Measurements from ENCODE around the gene LPP. TPM values are rescaled to one million over a fixed set of nuclear protein-coding genes. Genes with fewer than 3 reads are reported as not detected.

Gene LPP
- total and polyA plus RNA-seq, 9 donors: 15.9 to 280 (median 134) TPM

- 88 to 90% (median 89%) methylated on average over 4 of the region's 4 CpGs for WGBS, 3 donors
- H3K4me1 ChIP-seq (ENCODE audit: insufficient read depth): peaks cover 2% of the 10 kb centered on the region
- no peak for DNase-seq
- H3K4me3 ChIP-seq: no peak overlapping the region
- intact Hi-C loops (cut with DNase I): no loop called here
- H3K9me3 ChIP-seq: no peaks in the 10 kb centered on the region
- no peak overlapping the region for H3K27ac ChIP-seq
- TF ChIP-seq EP300 (IDR thresholded peaks at IDR 0.05): no peak
- TF ChIP-seq, protein P1, sequence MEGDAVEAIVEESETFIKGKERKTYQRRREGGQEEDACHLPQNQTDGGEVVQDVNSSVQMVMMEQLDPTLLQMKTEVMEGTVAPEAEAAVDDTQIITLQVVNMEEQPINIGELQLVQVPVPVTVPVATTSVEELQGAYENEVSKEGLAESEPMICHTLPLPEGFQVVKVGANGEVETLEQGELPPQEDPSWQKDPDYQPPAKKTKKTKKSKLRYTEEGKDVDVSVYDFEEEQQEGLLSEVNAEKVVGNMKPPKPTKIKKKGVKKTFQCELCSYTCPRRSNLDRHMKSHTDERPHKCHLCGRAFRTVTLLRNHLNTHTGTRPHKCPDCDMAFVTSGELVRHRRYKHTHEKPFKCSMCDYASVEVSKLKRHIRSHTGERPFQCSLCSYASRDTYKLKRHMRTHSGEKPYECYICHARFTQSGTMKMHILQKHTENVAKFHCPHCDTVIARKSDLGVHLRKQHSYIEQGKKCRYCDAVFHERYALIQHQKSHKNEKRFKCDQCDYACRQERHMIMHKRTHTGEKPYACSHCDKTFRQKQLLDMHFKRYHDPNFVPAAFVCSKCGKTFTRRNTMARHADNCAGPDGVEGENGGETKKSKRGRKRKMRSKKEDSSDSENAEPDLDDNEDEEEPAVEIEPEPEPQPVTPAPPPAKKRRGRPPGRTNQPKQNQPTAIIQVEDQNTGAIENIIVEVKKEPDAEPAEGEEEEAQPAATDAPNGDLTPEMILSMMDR (IDR thresholded peaks at IDR 0.05): no peak
- TF ChIP-seq POLR2A (IDR thresholded peaks at IDR 0.05): no peak
- no peaks in the 10 kb centered on the region for H3K27me3 ChIP-seq
- no peaks in the 10 kb centered on the region for H3K36me3 ChIP-seq
Observed at GRCh38 chr3:188901671-188902287, 747.8 kb downstream of the LPP start.

DNA sequence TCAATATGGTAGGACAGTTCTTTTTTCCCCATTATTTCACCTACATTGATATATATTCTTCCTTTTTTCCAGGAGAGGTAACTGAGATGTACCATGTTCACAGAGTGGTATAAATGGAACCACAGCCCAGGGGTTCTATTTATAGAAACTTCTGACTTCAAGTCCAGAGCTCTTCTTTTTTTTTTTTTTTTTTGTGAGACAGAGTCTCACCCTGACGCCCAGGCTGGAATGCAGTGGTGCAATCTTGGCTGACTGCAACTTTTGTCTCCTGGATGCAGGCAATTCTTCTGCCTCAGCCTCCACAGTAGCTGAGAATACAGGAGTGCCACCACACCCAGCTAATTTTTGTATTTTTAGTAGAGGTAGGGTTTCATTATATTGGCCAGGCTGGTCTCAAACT lies 750.7 kb downstream of the LPP start:
- Histone ChIP-seq H3K27ac (no peak overlapping the region), H3K4me3 (no peak overlapping the region), H3K36me3 (no peaks in the 10 kb centered on the region), H3K9me3 (no peaks in the 10 kb centered on the region), H3K4me1 (ENCODE audit: insufficient read depth) (peaks cover 2% of the 10 kb centered on the region), H3K27me3 (no peaks in the 10 kb centered on the region)
- TF ChIP-seq, protein P1 (IDR thresholded peaks at IDR 0.05): no peak
- intact Hi-C loops (cut with DNase I): no loop called here
- WGBS, 3 donors: 38 to 58% (median 41%) methylated on average over 1 of the region's 1 CpG
- no peak for DNase-seq

DNA sequence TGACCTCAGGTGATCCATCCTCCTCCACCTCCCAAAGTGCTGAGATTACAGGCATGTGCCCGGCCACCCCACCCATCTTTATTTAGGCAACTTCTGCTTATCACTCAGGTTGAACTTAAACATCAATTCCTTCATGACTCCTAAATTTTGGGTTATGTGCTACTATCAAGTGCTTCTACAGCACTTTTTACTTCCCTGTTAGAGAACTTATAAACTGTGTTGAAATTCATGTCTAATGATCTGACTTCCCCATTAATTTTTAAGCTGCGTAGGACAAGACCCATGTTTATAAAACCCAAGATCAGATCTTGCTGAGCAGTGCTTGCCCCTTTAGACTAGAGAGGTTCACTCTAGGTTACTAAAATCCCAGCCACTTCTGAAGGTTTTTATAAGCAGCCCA lies 751.6 kb downstream of the LPP start:
- Histone ChIP-seq H3K4me1 (ENCODE audit: insufficient read depth) (peaks cover 2% of the 10 kb centered on the region), H3K27me3 (no peaks in the 10 kb centered on the region), H3K36me3 (no peaks in the 10 kb centered on the region), H3K9me3 (no peaks in the 10 kb centered on the region), H3K4me3 (no peak overlapping the region), H3K27ac (no peak overlapping the region)
- WGBS, 3 donors: 90 to 94% (median 92%) methylated on average over 2 of the region's 2 CpGs
- TF ChIP-seq, protein P1 (IDR thresholded peaks at IDR 0.05): no peak
- TF ChIP-seq POLR2A (IDR thresholded peaks at IDR 0.05) (no peak), EP300 (IDR thresholded peaks at IDR 0.05) (no peak)
- intact Hi-C loops (cut with DNase I): no loop called here
- no peak for DNase-seq

GRCh38 chr3:188906236-188906635 lies 752.3 kb downstream of the LPP start:
- peaks cover 5% of the 10 kb centered on the region for H3K4me1 ChIP-seq (ENCODE audit: insufficient read depth)
- H3K9me3 ChIP-seq: no peaks in the 10 kb centered on the region
- intact Hi-C loops (cut with DNase I): no loop called here
- H3K27me3 ChIP-seq: no peaks in the 10 kb centered on the region
- TF ChIP-seq, protein P1 (IDR thresholded peaks at IDR 0.05): no peak
- no peak for TF ChIP-seq EP300 (IDR thresholded peaks at IDR 0.05)
- no peak for TF ChIP-seq POLR2A (IDR thresholded peaks at IDR 0.05)
- no peak for DNase-seq
- no peaks in the 10 kb centered on the region for H3K36me3 ChIP-seq
- WGBS, 3 donors: 77 to 80% (median 77%) methylated on average over 7 of the region's 7 CpGs
- no peak overlapping the region for H3K27ac ChIP-seq
- no peak overlapping the region for H3K4me3 ChIP-seq

Data from ovary (tissue), 9 donors.